Limb (tissue), 2 donors: ENCODE data around the gene WDR70.
"Not testable (repeated sequence)": the region's sequence is repeated elsewhere in the genome, so short reads cannot be mapped to it uniquely, and the experiment has no call there.

ENCODE experiments used
- DNase-seq, 2 donors: peaks; one replicate each; pipeline ENCODE4 v3.0.0-alpha.2; 2016; ENCODE audit errors: extremely low spot score in 2 of 2

The WDR70 gene

DNA sequence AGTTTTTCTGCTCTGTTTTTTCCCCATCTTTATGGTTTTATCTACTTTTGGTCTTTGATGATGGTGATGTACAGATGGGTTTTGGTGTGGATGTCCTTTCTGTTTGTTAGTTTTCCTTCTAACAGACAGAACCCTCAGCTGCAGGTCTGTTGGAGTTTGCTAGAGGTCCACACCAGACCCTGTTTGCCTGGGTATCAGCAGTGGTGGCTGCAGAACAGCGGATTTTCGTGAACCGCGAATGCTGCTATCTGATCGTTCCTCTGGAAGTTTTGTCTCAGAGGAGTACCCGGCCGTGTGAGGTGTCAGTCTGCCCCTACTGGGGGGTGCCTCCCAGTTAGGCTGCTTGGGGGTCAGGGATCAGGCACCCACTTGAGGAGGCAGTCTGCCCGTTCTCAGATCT lies 300.2 kb downstream of the WDR70 start:
- not testable (repeated sequence) for DNase-seq

DNA sequence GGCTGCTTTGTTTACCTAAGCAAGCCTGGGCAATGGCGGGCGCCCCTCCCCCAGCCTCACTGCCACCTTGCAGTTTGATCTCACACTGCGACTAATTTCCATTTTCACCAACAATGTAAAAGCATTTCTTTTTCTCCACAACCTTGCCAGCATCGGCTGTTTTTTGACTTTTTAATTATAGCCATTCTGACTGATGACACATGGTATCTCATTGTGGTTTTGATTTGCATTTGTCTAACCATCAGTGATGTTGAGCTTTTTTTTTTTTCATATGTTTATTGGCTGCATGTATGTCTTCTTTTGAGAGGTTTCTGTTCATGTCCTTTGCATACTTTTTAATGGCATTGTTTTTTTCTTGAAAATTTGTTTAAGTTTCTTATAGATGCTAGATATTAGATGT lies 300.8 kb downstream of the WDR70 start:
- not testable (repeated sequence) for DNase-seq

DNA sequence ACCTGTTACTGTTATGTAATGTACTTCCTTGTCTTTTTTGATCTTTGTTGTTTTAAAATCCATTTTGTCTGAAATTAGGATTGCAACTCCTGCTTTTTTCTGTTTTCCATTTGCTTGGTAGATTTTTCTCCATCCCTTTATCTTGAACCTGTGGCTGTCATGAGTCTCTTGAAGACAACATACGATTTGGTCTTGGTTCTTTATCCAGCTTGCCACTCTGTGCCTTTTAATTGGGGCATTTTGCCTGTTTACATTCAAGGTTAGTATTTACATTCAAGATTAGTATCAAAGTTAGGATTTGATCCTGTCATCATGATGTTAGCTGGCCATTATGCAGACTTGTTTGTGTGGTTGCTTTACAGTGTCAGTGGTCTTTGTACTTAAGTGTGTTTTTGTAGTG lies 304.0 kb downstream of the WDR70 start:
- no peak for DNase-seq

DNA sequence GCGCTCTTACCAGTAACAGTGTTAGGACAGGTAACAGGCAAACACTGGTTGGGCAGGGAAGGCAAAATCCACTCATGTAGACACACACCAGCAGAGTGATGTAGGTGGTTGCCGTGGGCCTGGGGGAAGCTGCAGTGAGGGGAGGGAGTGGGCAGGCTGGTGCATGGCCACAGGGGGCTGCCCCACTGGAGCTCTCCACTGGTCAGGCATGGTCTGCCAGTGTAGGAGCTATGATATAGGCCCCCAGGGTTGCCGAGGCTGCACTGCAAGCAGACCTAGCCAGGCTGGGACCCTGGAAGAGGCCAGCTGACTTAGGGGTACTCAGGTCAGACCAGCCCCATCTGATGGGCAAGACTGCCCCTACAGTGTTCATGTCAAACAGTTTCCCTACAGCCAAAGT lies 306.1 kb downstream of the WDR70 start:
- DNase-seq = no peak

DNA sequence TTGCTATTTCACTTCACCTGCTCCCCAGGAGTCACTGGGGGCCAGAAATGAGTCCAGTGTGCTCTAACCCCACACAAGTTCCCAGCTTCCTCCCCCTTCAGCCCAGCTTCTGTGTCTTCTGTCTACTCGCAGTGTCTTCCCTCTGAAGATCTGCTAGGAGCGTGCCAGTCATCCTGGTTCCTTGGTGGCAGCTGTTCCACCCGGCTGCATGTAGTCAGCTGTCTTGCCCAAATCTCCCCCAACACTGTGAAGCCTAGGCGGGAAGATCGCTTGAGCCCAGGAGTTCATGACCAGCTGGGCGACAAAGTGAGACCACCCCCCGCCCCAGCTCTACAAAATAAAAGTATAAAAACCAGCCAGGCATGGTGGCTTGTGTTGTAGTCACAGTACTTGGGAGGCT lies 306.7 kb downstream of the WDR70 start:
- no peak for DNase-seq

DNA sequence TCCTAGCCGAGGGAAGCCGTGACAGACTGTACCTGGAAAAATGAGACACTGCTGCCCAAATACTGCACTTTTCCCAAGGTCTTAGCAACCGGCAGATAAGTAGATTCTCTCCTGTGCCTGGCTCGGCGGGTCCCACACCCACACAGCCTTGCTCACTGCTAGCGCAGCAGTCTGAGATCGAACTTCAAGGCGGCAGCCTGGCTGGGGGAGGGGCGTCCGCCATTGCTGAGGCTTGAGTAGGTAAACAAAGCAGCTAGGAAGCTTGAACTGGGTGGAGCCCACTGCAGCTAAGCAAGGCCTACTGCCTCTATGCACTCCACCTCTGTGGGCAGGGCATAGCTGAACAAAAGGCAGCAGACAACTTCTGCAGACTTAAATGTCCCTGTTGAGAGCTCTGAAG lies 309.8 kb downstream of the WDR70 start:
- DNase-seq = not testable (repeated sequence)

DNA sequence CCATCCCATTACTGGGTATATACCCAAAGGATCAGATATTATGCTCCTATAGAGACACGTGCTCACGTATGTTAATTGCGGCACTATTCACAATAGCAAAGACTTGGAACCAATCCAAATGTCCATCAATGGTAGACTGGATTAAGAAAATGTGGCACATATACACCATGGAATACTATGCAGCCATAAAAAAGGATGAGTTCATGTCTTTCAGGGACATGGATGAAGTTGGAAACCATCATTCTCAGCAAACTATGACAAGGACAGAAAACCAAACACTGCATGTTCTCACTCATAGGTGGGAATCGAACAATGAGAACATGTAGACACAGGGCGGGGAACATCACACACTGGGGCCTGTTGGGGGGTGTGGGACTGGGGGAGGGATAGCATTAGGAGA lies 315.2 kb downstream of the WDR70 start:
- not testable (repeated sequence) for DNase-seq

DNA sequence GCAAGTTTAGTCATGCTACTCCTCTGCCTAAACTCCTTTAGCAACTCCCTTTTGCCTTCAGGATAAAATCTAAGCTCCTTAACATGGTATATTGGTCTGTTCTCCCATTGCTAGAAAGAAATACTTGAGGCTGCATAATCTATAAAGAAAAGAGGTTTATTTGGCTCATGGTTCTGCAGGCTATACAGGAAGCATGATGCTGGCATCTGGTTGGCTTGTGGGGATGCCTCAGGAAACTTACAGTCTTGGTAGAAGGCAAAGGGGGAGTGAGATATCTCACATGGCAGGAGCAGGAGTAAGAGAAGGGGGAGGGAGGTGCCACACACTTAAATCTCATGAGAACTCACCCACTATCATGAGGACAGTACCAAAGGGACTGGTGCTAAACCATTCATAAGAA lies 315.7 kb downstream of the WDR70 start:
- DNase-seq = no peak

DNA sequence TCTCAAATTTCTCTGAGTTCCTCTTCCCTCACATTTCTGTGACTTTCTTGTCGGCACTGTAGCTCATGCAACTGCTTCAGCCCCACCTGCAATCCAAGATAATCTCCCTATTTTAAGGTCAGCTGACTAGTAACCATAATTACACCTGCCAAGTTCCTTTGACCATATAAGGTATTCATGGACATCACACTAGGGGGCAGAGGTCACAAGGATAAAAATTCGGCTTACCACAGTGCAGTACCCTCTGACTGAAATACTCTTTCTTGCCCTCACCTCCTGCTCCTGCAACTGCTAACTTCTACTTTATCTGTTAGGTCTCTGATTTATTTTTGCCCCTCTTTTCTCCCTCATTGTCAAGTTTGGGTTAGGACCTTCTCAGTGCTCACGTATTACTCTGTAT lies 316.5 kb downstream of the WDR70 start:
- no peak for DNase-seq

DNA sequence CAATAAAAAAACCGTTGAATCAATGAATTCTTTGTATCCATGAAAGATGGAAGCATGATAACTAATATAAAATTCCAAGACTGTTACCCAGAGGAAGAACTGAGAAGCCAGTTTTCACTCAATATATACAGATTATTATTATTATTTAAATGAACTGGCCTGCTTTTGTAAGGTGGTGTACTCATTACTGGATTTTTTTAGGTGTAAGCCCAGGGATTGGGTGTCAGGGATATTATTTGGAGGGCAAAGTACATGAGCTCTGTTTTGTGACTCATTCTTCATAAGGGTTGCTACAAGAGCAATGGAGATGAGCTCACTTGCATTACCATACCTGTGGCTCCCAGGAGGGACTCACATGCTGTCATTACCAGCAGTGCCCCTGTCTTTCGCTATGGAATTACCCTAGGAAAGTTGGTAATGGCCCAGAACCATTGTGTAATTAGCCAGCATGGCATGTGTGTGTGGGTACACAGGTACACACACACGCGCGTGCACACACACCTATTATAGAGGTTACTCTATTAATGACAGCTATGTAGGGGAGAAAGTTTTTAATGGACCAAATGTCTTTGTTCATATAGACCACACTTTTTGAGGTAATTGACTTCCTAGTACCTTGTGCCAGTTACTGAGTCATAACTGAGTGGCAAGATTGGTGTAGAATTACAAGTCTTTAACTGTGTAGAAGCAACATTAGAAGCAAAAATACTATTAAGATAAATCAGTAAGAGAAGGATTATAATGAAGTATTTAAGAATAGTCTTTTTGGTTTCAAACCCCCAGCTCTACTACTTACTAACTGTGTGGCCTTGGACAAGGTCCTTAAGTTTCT lies 317.3 kb downstream of the WDR70 start:
- DNase-seq = no peak

DNA sequence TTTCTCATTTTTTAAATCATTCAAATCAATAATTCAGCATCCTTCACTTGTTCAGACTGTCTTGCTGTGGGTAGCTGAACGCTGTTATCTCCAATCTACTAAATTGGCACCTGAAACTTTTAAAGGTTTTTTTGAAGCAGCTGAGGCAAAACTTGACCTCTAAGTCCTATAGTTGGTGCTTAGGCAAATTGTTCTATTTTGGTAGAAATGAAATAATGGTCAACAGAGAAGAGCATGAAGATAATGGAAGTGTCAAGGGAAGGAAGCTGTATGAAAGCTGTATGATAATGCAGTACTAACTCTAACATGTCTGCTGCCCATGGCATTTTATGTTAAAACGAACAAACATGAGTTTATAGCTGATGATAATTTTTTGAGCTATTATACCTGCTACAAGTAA lies 322.8 kb downstream of the WDR70 start:
- no peak for DNase-seq

DNA sequence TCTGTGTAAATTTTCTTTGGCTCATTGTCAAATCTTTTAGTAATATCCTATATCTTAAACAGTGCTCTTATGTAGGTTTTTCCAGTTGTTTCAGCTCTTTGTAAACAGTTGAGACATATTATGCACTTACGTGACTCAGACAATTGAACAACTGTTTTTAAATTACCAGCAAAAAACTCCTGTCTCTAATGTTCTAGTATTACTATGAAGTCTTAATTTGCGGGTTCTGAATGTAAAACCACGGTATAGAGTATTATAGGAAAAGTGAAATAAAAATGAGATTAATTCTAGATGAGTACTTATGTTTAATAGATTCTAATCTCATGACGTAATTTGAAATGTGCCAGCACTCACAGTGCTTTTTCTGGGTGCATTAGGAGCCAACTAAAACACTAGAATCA lies 324.7 kb downstream of the WDR70 start:
- DNase-seq = no peak

DNA sequence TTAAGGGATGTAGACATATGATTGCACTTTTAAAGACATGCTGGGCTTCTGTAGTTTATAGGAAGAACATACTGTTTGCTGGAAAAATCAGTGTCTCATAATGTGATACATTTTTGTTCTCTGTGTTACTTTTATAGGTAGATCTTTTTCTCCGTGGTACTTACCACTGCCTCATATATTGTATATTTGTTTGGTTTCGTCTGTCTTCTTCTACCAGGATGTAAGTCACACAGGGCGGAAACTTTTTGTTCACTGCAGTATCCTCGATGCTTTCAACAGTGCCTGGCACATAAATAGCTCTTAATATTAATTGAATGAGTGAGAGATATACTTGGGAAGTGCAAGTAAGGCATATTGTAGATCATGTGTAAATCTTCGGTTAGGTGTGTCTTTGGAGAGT lies 325.3 kb downstream of the WDR70 start:
- no peak for DNase-seq

DNA sequence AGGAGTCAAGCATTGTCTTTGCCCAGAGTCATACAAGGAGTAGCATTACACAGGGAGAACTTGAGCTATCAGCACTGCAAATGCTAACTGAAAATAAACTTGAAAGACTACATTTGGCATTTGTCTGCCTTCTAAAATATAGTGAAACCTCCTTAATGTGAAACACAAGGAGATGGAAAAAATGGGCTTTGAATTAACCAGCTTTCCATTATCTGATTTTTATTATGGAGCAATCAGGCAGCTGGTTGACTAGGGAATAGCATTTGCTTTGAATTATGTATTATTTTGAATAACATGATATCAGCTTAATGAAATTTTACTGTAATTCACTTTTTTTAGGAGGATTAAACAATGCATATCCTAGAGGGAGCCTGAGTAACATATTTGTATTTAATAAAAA lies 329.9 kb downstream of the WDR70 start:
- DNase-seq = no peak

DNA sequence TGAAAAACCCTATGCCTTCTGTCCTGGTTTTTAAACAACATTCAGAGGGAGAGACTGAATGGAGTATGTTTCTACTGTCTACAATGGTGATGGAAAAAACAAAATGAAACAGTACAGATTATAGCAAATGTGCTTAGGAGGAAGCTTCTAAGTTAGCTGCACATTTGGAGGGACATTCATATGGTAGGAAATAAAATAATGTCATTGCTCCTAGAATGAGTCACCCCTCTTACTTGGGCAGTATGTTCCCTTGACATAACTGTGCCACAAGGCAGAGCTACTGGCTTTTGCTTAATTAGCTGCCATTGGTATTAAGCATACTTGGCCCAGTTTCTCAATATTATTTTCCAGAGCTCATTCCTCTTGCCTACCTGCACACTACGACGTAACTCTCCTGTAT lies 331.8 kb downstream of the WDR70 start:
- DNase-seq = no peak

DNA sequence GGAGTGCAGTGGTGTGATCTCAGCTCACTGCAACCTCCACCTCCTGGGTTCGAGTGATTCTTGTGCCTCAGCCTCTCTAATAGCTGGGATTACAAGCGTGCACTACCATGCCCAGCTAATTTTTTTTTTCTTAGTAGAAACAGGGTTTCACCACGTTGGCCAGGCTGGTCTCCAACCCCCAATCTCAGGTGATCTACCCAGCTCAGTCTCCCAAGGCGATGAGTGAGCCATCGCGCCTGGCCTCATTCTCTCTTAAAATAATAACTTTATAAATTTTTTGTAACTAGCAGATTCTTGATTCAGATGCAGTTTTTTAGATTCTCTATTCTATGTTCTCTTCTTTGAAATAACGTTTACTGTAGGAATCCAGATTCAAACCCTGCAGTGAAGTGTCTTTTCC lies 333.6 kb downstream of the WDR70 start:
- DNase-seq = no peak

DNA sequence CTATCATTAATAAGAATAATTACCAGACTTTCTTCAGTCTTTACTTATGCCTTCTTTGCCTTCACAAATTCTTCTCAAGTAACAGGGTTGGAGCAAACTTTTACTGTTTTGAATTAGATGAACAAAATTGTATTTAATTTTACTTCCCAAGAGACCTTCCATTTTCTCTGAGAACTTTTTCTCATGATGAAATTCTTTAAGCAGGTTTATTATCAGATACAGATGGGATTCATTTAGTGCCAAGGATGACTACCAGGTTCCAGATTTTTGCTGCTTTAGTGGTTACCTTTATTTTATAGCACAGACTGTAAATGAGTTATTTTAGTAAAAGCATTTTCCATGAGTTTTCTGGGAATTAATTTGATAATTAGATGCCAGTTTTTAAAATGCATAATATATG lies 335.6 kb downstream of the WDR70 start:
- DNase-seq = no peak

DNA sequence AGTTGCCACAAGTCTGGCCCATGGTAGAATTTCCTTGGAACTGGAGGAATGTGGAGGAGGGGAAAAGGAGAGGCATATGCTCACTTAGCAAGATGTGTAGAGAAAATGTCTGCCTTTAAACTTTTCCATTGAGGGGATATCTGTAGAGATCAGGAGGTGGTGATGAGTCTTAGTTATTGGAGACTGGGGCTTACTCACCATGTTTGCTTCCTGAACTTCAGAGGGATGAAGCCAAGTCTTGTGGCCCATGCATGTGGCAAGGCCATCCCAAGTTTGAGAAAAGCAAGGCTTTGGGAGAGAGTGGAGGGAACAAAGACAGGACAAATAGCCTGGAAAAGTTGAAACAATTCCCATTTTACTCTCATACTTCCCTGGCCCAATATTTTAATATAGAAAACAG lies 336.2 kb downstream of the WDR70 start:
- DNase-seq = no peak

DNA sequence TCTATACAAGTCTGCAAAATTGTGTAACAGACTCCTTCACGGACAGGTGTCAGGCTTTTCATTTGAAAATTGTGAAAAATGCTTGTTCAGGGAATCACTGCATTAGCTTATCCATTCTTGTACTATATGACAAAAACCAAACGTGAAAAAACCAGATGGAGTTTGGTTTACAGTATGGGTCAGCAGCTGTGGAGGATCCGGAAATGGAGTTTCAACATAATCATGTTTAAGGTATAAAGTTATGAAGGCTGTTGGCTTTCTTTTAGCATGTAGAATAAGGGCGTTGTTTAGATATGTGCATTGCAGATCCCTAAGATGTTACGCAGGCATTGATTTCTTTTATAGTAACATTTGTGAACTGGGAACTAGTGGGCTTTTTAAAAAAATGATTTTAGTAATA lies 336.9 kb downstream of the WDR70 start:
- DNase-seq = no peak

DNA sequence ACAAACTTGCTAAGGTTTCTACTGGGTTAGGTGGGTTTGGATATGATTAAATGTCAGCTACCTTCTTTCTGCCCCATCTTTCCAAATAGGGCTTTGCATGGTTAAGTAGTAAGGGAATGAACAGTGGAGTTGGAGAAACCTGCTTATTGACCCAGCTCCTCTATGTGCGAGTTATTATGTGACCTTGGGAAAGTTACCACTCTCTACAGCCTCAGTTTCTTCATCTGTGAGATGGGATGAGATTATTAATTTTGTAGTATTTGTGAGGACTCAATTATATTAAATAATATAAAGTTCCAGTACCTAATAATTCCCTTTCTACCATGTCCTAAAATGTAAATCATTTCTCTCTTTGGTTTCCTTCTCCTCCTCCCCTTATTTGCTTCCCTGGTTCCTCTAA lies 337.3 kb downstream of the WDR70 start:
- no peak for DNase-seq

DNA sequence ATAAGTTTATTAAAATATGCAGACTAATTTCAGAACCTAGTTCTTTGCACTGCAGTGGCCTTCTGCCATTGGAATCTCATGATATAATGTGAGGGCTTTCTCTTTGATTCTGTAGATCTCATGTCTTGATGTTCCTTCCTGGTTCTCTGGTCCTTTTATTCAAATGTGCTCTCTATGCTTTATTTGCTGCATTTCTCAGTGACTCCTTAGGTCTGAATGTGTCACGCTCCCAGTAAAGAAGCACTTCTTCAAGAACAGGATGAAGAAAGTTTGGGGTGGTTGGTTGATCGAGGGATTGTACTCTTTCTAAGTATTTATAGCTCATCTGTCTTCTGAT lies 338.1 kb downstream of the WDR70 start:
- DNase-seq = no peak

DNA sequence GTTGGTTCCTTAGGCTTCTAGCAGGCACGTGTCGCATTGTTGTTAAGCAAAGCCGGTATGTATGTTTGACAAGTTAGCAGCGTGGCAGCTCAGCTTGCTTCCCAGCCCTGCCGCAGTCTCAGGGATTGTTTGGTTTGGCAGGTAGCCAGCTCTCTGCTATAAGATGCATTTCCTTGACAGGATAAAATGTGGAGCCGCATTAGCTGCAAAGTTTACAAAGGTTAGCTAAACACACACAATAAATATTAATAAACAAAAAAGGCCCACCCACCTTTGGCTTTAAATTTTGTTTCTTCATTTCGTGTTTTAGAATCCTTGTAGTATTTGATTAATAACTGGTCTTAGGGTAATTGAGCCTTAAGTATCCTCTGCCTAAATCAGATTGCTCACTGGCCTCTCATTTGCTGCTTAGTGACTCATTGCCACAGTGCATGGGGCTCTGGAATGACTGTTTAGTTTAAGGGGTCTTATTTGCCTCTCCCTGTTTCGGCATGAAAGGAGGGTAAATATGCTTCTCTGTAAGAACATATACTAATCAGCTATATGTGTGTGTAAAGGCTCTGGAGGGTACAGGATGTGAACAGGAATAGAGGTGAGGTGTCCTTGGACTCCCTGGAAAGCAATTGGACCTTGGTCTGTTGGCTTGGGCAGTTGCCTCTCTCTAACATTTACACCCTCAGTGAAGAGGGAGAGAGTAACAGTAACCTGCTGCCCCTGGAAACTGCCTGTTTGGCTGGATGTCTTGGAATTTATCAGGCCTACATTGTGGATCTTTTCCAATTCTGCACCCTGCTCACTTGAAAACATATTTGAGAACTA lies 338.7 kb downstream of the WDR70 start:
- peak; percentile 72 to 80 for DNase-seq

DNA sequence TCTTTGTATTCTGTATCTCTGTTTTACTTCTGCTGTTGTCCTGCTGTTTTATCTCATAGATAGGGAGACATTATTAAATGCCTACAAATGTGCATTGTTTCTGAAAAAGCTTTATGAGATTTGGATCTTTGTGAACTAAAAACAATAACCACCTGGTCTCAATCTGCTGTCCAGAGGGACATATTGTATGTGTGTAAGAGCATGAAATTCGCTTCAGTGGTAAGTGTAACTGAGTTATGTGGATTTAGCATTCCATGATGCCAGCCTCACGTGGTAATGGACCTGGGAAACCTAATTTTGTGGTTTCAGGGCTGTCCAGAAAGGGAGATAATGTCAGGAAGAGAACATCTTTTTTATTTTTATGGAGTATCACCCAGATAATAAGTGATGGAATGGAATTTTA lies 341.4 kb downstream of the WDR70 start:
- DNase-seq = no peak
